Upper lobe of left lung (tissue), 4 donors: Measurements from ENCODE around the gene CBLB.

Source experiments
- EP300 ChIP-seq, 4 donors: sonication (generic); formaldehyde crosslinking; IDR thresholded peaks; one replicate each; pipeline ENCODE4 v1.5.1; 2017; ENCODE audit warnings: antibody characterized with exemption in 4 of 4, control low read depth in 2 of 4
- POLR2A ChIP-seq, 4 donors: fragments of 450-650 bp; IDR thresholded peaks; one replicate each; pipeline ENCODE4 v1.5.1; 2016 to 2017; ENCODE audit warnings: antibody characterized with exemption in 4 of 4, mild to moderate bottlenecking in 2 of 4
- TF ChIP-seq, protein P1 (sequence below), 6 experiments: fragments of 450-650 bp in 4 of 6; fragments of 200-600 bp in 2 of 6; sonication (generic) in 2 of 6; IDR thresholded peaks; one replicate each; pipeline ENCODE4 v1.5.1; 2016 to 2019; ENCODE audit warnings: antibody characterized with exemption in 6 of 6

DNA sequence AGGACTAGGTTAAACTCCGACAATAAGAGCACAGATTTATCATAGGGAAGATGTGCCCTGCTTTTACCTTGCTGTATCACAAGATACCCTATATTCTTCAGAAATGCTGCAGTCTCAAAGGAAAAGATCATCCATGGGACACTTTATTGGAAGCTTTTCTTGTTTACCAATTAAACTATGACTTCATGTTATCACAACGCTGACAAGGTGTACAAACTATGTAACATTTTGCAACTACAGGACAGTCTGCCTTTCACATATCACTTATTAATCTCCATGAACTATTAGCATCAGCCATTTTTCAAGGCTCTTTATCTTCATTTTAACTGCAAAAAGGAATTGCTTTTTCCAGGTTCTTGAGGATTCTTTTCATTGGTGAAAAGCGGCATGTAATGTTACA lies 34.0 kb downstream of the CBLB start:
- TF ChIP-seq, protein P1, sequence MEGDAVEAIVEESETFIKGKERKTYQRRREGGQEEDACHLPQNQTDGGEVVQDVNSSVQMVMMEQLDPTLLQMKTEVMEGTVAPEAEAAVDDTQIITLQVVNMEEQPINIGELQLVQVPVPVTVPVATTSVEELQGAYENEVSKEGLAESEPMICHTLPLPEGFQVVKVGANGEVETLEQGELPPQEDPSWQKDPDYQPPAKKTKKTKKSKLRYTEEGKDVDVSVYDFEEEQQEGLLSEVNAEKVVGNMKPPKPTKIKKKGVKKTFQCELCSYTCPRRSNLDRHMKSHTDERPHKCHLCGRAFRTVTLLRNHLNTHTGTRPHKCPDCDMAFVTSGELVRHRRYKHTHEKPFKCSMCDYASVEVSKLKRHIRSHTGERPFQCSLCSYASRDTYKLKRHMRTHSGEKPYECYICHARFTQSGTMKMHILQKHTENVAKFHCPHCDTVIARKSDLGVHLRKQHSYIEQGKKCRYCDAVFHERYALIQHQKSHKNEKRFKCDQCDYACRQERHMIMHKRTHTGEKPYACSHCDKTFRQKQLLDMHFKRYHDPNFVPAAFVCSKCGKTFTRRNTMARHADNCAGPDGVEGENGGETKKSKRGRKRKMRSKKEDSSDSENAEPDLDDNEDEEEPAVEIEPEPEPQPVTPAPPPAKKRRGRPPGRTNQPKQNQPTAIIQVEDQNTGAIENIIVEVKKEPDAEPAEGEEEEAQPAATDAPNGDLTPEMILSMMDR (IDR thresholded peaks at IDR 0.05) = no peak
- no peak for TF ChIP-seq EP300 (IDR thresholded peaks at IDR 0.05)
- TF ChIP-seq POLR2A (IDR thresholded peaks at IDR 0.05) = no peak
